ENCODE measurements around the gene SYT13. TPM values are rescaled to one million over a fixed set of nuclear protein-coding genes. Genes with fewer than 3 reads are reported as not detected.

SYT13 gene
- total RNA-seq, result not detected

GRCh38 chr11:45285930-45286632, at the start of gene SYT13:
TSS of gene SYT13 (minus strand) at chr11:45286341. CDS start at chr11:45286207, 134 bp downstream.
- no peak for DNase-seq
- no peaks in the 10 kb centered on the region for H3K4me1 Mint-ChIP-seq
- no peaks in the 10 kb centered on the region for H3K9me3 Mint-ChIP-seq
- ChIA-PET POLR2A (no interaction called here), CTCF (interaction anchor here (1.4 kb wide), 1 partner anchor 349 kb away, joined by 4 read pairs; no protein-coding TSS in a partner anchor)
- peaks cover 71% of the 10 kb centered on the region for H3K27me3 Mint-ChIP-seq
- no peak within 1 kb of the TSS for H3K27ac Mint-ChIP-seq
- H3K36me3 Mint-ChIP-seq (ENCODE audit: low read depth), result no peaks in the 10 kb centered on the region
- no peak within 1 kb of the TSS for H3K4me3 Mint-ChIP-seq

- H3K36me3 Mint-ChIP-seq (ENCODE audit: low read depth), result no peaks in the 10 kb centered on the region
- peaks cover 1% of the 10 kb centered on the region for H3K27me3 Mint-ChIP-seq
Measured at GRCh38 chr11:45335434-45335833, 49.3 kb upstream of the SYT13 start.

GRCh38 chr11:45334836-45335235, 48.7 kb upstream of the SYT13 start:
- Mint-ChIP-seq H3K4me1 (peaks cover 6% of the 10 kb centered on the region), H3K4me3 (no peak overlapping the region), H3K27me3 (peaks cover 4% of the 10 kb centered on the region), H3K36me3 (ENCODE audit: low read depth) (no peaks in the 10 kb centered on the region), H3K27ac (no peak overlapping the region), H3K9me3 (no peaks in the 10 kb centered on the region)
- DNase-seq, result no peak
- ChIA-PET CTCF (no interaction called here), POLR2A (no interaction called here)

More at GRCh38 chr11:45335434-45335833, 49.3 kb upstream of the SYT13 start:
- CTCF ChIA-PET, result no interaction called here
- H3K4me3 Mint-ChIP-seq, result no peak overlapping the region
- no peaks in the 10 kb centered on the region for H3K9me3 Mint-ChIP-seq
- no peak for DNase-seq
- POLR2A ChIA-PET, result no interaction called here
- peaks cover 12% of the 10 kb centered on the region for H3K4me1 Mint-ChIP-seq
- H3K27ac Mint-ChIP-seq, result no peak overlapping the region

- Mint-ChIP-seq H3K27me3 (peaks cover 4% of the 10 kb centered on the region), H3K36me3 (ENCODE audit: low read depth) (no peaks in the 10 kb centered on the region), H3K9me3 (no peaks in the 10 kb centered on the region), H3K27ac (peak overlapping the region; percentile 13), H3K4me1 (peaks cover 2% of the 10 kb centered on the region), H3K4me3 (no peak overlapping the region)
- ChIA-PET CTCF (interaction anchor here (1.7 kb wide), 1 partner anchor 389 kb away, joined by 4 read pairs; no protein-coding TSS in a partner anchor), POLR2A (no interaction called here)
- DNase-seq, result no peak
Measured at GRCh38 chr11:45334410-45334809, 48.3 kb upstream of the SYT13 start.

GRCh38 chr11:45333001-45333971, 47.1 kb upstream of the SYT13 start:
- ChIA-PET CTCF (interaction anchor here (1.7 to 2.5 kb wide), 2 partner anchors 222 to 388 kb away, joined by 4 to 8 read pairs; no protein-coding TSS in a partner anchor), POLR2A (no interaction called here)
- H3K27me3 Mint-ChIP-seq, result peaks cover 8% of the 10 kb centered on the region
- H3K4me1 Mint-ChIP-seq, result peaks cover 2% of the 10 kb centered on the region
- no peaks in the 10 kb centered on the region for H3K36me3 Mint-ChIP-seq (ENCODE audit: low read depth)
- no peaks in the 10 kb centered on the region for H3K9me3 Mint-ChIP-seq
- H3K4me3 Mint-ChIP-seq, result no peak overlapping the region
- H3K27ac Mint-ChIP-seq, result no peak overlapping the region
- DNase-seq, result no peak

GRCh38 chr11:45332276-45332934, 46.3 kb upstream of the SYT13 start:
- H3K4me3 Mint-ChIP-seq, result no peak overlapping the region
- ChIA-PET POLR2A (no interaction called here), CTCF (interaction anchor here (0.5 to 2.5 kb wide), 2 partner anchors 221 to 1832 kb away, joined by 3 to 8 read pairs; no protein-coding TSS in a partner anchor)
- no peaks in the 10 kb centered on the region for H3K9me3 Mint-ChIP-seq
- H3K27me3 Mint-ChIP-seq, result peaks cover 14% of the 10 kb centered on the region
- peaks cover 2% of the 10 kb centered on the region for H3K4me1 Mint-ChIP-seq
- no peak overlapping the region for H3K27ac Mint-ChIP-seq
- peak; percentile 33 for DNase-seq
- no peaks in the 10 kb centered on the region for H3K36me3 Mint-ChIP-seq (ENCODE audit: low read depth)

GRCh38 chr11:45331839-45332238, 45.7 kb upstream of the SYT13 start:
- Mint-ChIP-seq H3K27ac (no peak overlapping the region), H3K36me3 (ENCODE audit: low read depth) (peaks cover 2% of the 10 kb centered on the region), H3K9me3 (peaks cover 3% of the 10 kb centered on the region), H3K4me3 (no peak overlapping the region), H3K4me1 (peaks cover 2% of the 10 kb centered on the region), H3K27me3 (peaks cover 19% of the 10 kb centered on the region)
- ChIA-PET CTCF (interaction anchor here (0.5 to 2.5 kb wide), 4 partner anchors 133 to 1832 kb away, joined by 3 to 8 read pairs (median 3); no protein-coding TSS in a partner anchor), POLR2A (no interaction called here)
- no peak for DNase-seq

- peaks cover 2% of the 10 kb centered on the region for H3K4me1 Mint-ChIP-seq
- ChIA-PET CTCF (no interaction called here), POLR2A (no interaction called here)
- H3K4me3 Mint-ChIP-seq, result no peak overlapping the region
- peaks cover 2% of the 10 kb centered on the region for H3K36me3 Mint-ChIP-seq (ENCODE audit: low read depth)
- no peak overlapping the region for H3K27ac Mint-ChIP-seq
- no peak for DNase-seq
- peaks cover 28% of the 10 kb centered on the region for H3K27me3 Mint-ChIP-seq
- H3K9me3 Mint-ChIP-seq, result peaks cover 5% of the 10 kb centered on the region
Measured at GRCh38 chr11:45328726-45329125, 42.6 kb upstream of the SYT13 start.

GRCh38 chr11:45324459-45324858, 38.3 kb upstream of the SYT13 start:
- peaks cover 25% of the 10 kb centered on the region for H3K27me3 Mint-ChIP-seq
- no peak overlapping the region for H3K4me3 Mint-ChIP-seq
- POLR2A ChIA-PET, result no interaction called here
- no peak for DNase-seq
- H3K9me3 Mint-ChIP-seq, result peaks cover 5% of the 10 kb centered on the region
- CTCF ChIA-PET, result interaction anchor here (1.3 kb wide), 1 partner anchor 447 kb away, joined by 3 read pairs; no protein-coding TSS in a partner anchor
- H3K36me3 Mint-ChIP-seq (ENCODE audit: low read depth), result peaks cover 2% of the 10 kb centered on the region
- no peaks in the 10 kb centered on the region for H3K4me1 Mint-ChIP-seq
- H3K27ac Mint-ChIP-seq, result no peak overlapping the region

GRCh38 chr11:45323601-45324249, 37.6 kb upstream of the SYT13 start:
- peaks cover 22% of the 10 kb centered on the region for H3K27me3 Mint-ChIP-seq
- peaks cover 5% of the 10 kb centered on the region for H3K9me3 Mint-ChIP-seq
- no peak overlapping the region for H3K27ac Mint-ChIP-seq
- ChIA-PET CTCF (interaction anchor here (1.3 kb wide), 1 partner anchor 448 kb away, joined by 3 read pairs; no protein-coding TSS in a partner anchor), POLR2A (no interaction called here)
- H3K4me1 Mint-ChIP-seq, result no peaks in the 10 kb centered on the region
- H3K4me3 Mint-ChIP-seq, result no peak overlapping the region
- H3K36me3 Mint-ChIP-seq (ENCODE audit: low read depth), result peaks cover 2% of the 10 kb centered on the region
- DNase-seq, result no peak

- H3K36me3 Mint-ChIP-seq (ENCODE audit: low read depth), result peaks cover 2% of the 10 kb centered on the region
- no peak overlapping the region for H3K4me3 Mint-ChIP-seq
- H3K27ac Mint-ChIP-seq, result no peak overlapping the region
- CTCF ChIA-PET, result interaction anchor here (0.6 kb wide), 1 partner anchor 36 kb away, joined by 3 read pairs; no protein-coding TSS in a partner anchor
- H3K4me1 Mint-ChIP-seq, result no peaks in the 10 kb centered on the region
- peaks cover 22% of the 10 kb centered on the region for H3K27me3 Mint-ChIP-seq
- peaks cover 5% of the 10 kb centered on the region for H3K9me3 Mint-ChIP-seq
- no peak for DNase-seq
- POLR2A ChIA-PET, result no interaction called here
Measured at GRCh38 chr11:45322891-45323600, 36.9 kb upstream of the SYT13 start.
